K562 (cell line): ENCODE results near the gene TRMT10B. TPM values are rescaled to one million over a fixed set of nuclear protein-coding genes. Genes with fewer than 3 reads are reported as not detected.

Experiments
- BCOR ChIP-seq: fragments of 450-650 bp; IDR thresholded peaks from 2 replicates; pipeline ENCODE4 v1.6.1; 2016
- CHD7 ChIP-seq: fragments of 200-600 bp; sonication (generic); IDR thresholded peaks from one replicate; pipeline ENCODE4 v1.6.1; 2012; ENCODE audit warnings: mild to moderate bottlenecking, low read depth, low read length, inconsistent platforms
- FOXM1 ChIP-seq, 2 experiments: fragments of 450-650 bp in 1 of 2; sonication (generic) in 1 of 2; formaldehyde crosslinking in 1 of 2; IDR thresholded peaks; 2 replicates each; pipeline versions ENCODE4 v1.6.1 to v1.9.0; 2017 to 2022; ENCODE audit warnings: low read depth in 2 of 2, mild to moderate bottlenecking in 2 of 2, missing genetic modification reagents in 1 of 2, moderate library complexity in 1 of 2
- MTF1 ChIP-seq: fragments of 250-450 bp; sonication (Bioruptor Pico); IDR thresholded peaks from 2 replicates; pipeline ENCODE4 v1.9.0; 2021; ENCODE audit warnings: moderate library complexity, mild to moderate bottlenecking, inconsistent platforms, borderline replicate concordance
- TARDBP ChIP-seq: fragments of 450-650 bp; IDR thresholded peaks from 2 replicates; pipeline ENCODE4 v1.6.1; 2016
- TFAP4 ChIP-seq: sonication (generic); formaldehyde crosslinking; IDR thresholded peaks from 2 replicates; pipeline ENCODE4 v1.8.0; 2022; ENCODE audit warnings: missing genetic modification reagents, mild to moderate bottlenecking, moderate library complexity, borderline replicate concordance
- U2AF2 ChIP-seq: fragments of 200-400 bp; formaldehyde crosslinking; optimal IDR thresholded peaks from 2 replicates; pipeline ENCODE3; 2017; ENCODE audit warnings: low read depth, mild to moderate bottlenecking, low read length
- ZBTB26 ChIP-seq: fragments of 450-650 bp; formaldehyde crosslinking; IDR thresholded peaks from 2 replicates; pipeline ENCODE4 v1.4.0; 2022; ENCODE audit warnings: missing genetic modification characterization
- ZBTB49 ChIP-seq: sonication (generic); formaldehyde crosslinking; IDR thresholded peaks from 2 replicates; pipeline ENCODE4 v1.8.0; 2022; ENCODE audit warnings: missing genetic modification reagents, mild to moderate bottlenecking, borderline replicate concordance
- ZNF75A ChIP-seq: fragments of 450-650 bp; formaldehyde crosslinking; IDR thresholded peaks from 2 replicates; pipeline ENCODE4 v1.4.0; 2020; ENCODE audit warnings: mild to moderate bottlenecking
- polyA plus RNA-seq, 8 experiments: library from polyadenylated mRNA; depleted of rRNA in 4 of 8; stranded (reverse) in 5 of 8; unstranded in 3 of 8; fragments of >200 nt; fragmentation: Nextera tagmentation in 2 of 8; fragmentation: Illumina TruSeq in 1 of 8; extraction: Ambion mirVana in 2 of 8; extraction: Trizol in 1 of 8; gene quantifications; 2 replicates each; pipeline versions ENCODE4 v1.2.1 to v1.2.3, GENCODE V29; 2011 to 2014; ENCODE audit warnings: inconsistent platforms in 1 of 8, missing spikeins in 1 of 8
- total RNA-seq, 7 experiments: library from RNA; depleted of rRNA in 6 of 7; stranded (reverse); fragments of >200 nt in 6 of 7; fragmentation: Illumina TruSeq in 2 of 7; extraction: Trizol in 2 of 7; gene quantifications; 2 replicates each; pipeline versions ENCODE4 v1.2.1 to v1.2.3, GENCODE V29; 2011 to 2021; ENCODE audit warnings: low replicate concordance in 1 of 7

Gene TRMT10B
- total and polyA plus RNA-seq, 9 of the 15 experiments (the other 6 are each of a cell fraction or from before 2014, with no cell fraction given) = 2.9 to 13.4 (median 7.0) TPM

- TF ChIP-seq MTF1 (CRISPR knock-in tag) (0 out of 2 replicates have a peak, but pooled peaks have one; percentile 14), CHD7 (peak; percentile 89), FOXM1 (IDR thresholded peaks at IDR 0.05; ENCODE audit: low read depth) (0 out of 2 replicates have a peak, but pooled peaks have one; percentile 21), FOXM1 (CRISPR knock-in tag; IDR thresholded peaks at IDR 0.05; ENCODE audit: low read depth) (no peak; the same call in 1 of the 2 replicates), TFAP4 (CRISPR knock-in tag) (peak; percentile 94), ZBTB26 (CRISPR knock-in tag) (no peak; the same call in 1 of the 2 replicates), BCOR (peak; percentile 67; the same call in 1 of the 2 replicates), ZNF75A (no peak), ZBTB49 (CRISPR knock-in tag) (peak; percentile 22; the same call in 1 of the 2 replicates), U2AF2 (no peak), TARDBP (peak; percentile 84; the same call in 1 of the 2 replicates)
These were observed 47.2 kb downstream of the TRMT10B start, which contains the start of gene DCAF10 (continued) for GRCh38 chr9:37800631-37801286.
